Prostate gland (tissue), 2 donors: ENCODE measurements around the gene DBN1.

Source experiments
- POLR2A ChIP-seq: fragments of 450-650 bp; IDR thresholded peaks from one replicate; pipeline ENCODE4 v1.6.1; 2016; ENCODE audit warnings: antibody characterized with exemption, mild to moderate bottlenecking
- POLR2AphosphoS5 ChIP-seq: sonication (generic); formaldehyde crosslinking; IDR thresholded peaks from one replicate; pipeline ENCODE4 v1.6.1; 2017; ENCODE audit warnings: antibody characterized with exemption
- TF ChIP-seq, protein P1 (sequence below), 4 experiments: fragments of 200-600 bp in 2 of 4; fragments of 450-650 bp in 2 of 4; sonication (generic) in 2 of 4; IDR thresholded peaks; 1 replicate in 3 of 4; 2 replicates in 1 of 4; pipeline ENCODE4 v1.5.1; 2016 to 2019; ENCODE audit warnings: antibody characterized with exemption in 4 of 4, mild to moderate bottlenecking in 2 of 4, moderate library complexity in 2 of 4

DNA sequence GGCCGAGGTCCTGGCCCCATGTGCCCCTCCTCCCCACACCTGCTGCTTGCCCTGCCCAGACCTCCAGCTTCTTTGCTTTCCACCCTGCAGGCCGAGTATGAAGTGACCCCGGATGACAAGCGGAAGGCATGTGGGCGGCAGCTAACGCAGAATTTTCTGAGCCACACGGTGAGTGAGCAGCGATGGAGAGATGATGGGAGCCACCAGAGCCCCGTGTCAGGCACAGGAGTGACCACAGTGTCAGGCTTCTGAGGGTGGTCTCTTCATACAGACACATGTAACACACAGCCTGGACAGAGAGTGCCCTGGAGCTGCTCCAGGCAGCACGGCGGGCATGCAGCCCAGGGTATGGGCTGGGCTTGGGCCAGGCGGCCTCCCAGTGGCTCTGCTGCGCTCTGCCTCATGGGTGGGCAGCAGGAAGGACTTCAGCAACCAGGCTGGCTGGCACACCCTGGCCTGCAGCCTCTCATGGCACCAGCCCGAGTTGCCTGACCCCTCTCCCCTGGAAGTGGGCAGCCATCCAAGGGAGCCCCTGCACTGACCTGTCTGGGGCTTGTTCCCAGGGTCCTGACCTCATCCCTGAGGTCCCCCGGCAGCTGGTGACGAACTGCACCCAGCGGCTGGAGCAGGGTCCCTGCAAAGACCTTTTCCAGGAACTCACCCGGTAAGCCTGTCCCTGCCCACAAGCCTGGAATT, 41.1 kb downstream of the DBN1 start:
- TF ChIP-seq, protein P1, sequence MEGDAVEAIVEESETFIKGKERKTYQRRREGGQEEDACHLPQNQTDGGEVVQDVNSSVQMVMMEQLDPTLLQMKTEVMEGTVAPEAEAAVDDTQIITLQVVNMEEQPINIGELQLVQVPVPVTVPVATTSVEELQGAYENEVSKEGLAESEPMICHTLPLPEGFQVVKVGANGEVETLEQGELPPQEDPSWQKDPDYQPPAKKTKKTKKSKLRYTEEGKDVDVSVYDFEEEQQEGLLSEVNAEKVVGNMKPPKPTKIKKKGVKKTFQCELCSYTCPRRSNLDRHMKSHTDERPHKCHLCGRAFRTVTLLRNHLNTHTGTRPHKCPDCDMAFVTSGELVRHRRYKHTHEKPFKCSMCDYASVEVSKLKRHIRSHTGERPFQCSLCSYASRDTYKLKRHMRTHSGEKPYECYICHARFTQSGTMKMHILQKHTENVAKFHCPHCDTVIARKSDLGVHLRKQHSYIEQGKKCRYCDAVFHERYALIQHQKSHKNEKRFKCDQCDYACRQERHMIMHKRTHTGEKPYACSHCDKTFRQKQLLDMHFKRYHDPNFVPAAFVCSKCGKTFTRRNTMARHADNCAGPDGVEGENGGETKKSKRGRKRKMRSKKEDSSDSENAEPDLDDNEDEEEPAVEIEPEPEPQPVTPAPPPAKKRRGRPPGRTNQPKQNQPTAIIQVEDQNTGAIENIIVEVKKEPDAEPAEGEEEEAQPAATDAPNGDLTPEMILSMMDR (IDR thresholded peaks at IDR 0.05) = no peak
- no peak for TF ChIP-seq POLR2A
- TF ChIP-seq POLR2AphosphoS5 = no peak
